22Rv1 (cell line): ENCODE data around the gene CD74.
"Not testable (repeated sequence)": the region's sequence is repeated elsewhere in the genome, so short reads cannot be mapped to it uniquely, and the experiment has no call there.

ENCODE experiments used
- H3K27ac ChIP-seq: fragments of 450-650 bp; 2 replicates; pipeline ENCODE4 v1.5.1; 2017
- CTCF ChIP-seq: fragments of 450-650 bp; IDR thresholded peaks from 2 replicates; pipeline ENCODE4 v1.5.1; 2017; ENCODE audit warnings: mild to moderate bottlenecking
- ZFX ChIP-seq: fragments of 450-650 bp; IDR thresholded peaks from 2 replicates; pipeline ENCODE4 v1.6.1; 2017; ENCODE audit warnings: antibody characterized with exemption, borderline replicate concordance

CD74 gene

GRCh38 chr5:150454492-150455229, 42.0 kb upstream of the CD74 start:
- no peak overlapping the region for H3K27ac ChIP-seq
- TF ChIP-seq ZFX (no peak), CTCF (no peak)

GRCh38 chr5:150454027-150454426, 41.3 kb upstream of the CD74 start:
- not testable (repeated sequence) for H3K27ac ChIP-seq

GRCh38 chr5:150452914-150453313, 40.2 kb upstream of the CD74 start:
- no peak for TF ChIP-seq ZFX
- no peak for TF ChIP-seq CTCF
- H3K27ac ChIP-seq: no peak overlapping the region

GRCh38 chr5:150451594-150451993, 38.9 kb upstream of the CD74 start:
- no peak overlapping the region for H3K27ac ChIP-seq
- TF ChIP-seq CTCF: no peak

- TF ChIP-seq ZFX: no peak
- TF ChIP-seq CTCF: peak; percentile 95
These were observed 37.0 kb upstream of the CD74 start, which contains the start of gene RPS14 for GRCh38 chr5:150449517-150450339. Gene RPS14, minus strand, starts transcription at chr5:150449739. Its CDS starts 2,006 bp downstream, at chr5:150447733.

GRCh38 chr5:150448952-150449516, 36.3 kb upstream of the CD74 start:
- peak overlapping the region; percentile 87 for H3K27ac ChIP-seq

More at GRCh38 chr5:150449517-150450339, 37.0 kb upstream of the CD74 start, which contains the start of gene RPS14:
- H3K27ac ChIP-seq: peak within 1 kb of the TSS; percentile 87

GRCh38 chr5:150448334-150448733, 35.6 kb upstream of the CD74 start:
- TF ChIP-seq ZFX (no peak), CTCF (no peak)
- H3K27ac ChIP-seq: peak overlapping the region; percentile 87

More at GRCh38 chr5:150448952-150449516, 36.3 kb upstream of the CD74 start:
- TF ChIP-seq ZFX (no peak), CTCF (no peak)
